Activated CD8-positive, alpha-beta T cell treated with anti-CD3 and anti-CD28 coated beads, Interleukin-2, amount 10 ng/mL, durations not matched to agents 7 days and 5 days (primary cell): Measurements from ENCODE around the gene MCM3AP. TPM values are rescaled to one million over a fixed set of nuclear protein-coding genes. Genes with fewer than 3 reads are reported as not detected.

Experiments used
- ATAC-seq: fragments of 150-1000 bp; cut with Tn5 transposase; one replicate; pipeline ENCODE4 v1.10.0; 2021; ENCODE audit warnings: moderate library complexity
- CTCF ChIA-PET: fragments of 350-600 bp; sonication (Branson Sonifier 250); formaldehyde crosslinking; loops from one replicate; lab custom pipeline; 2021; ENCODE audit warnings: antibody characterized with exemption; lab: Charles Lee
- POLR2A ChIA-PET: fragments of 350-600 bp; sonication (Branson Sonifier 250); formaldehyde crosslinking; loops from one replicate; lab custom pipeline; 2021; ENCODE audit warnings: antibody characterized with exemption; lab: Charles Lee
- DNase-seq: peaks from one replicate; pipeline ENCODE4 v3.0.0-alpha.2; 2020
- H3K27ac Mint-ChIP-seq: one replicate; pipeline ENCODE4 v1.8.0; 2021; ENCODE audit warnings: mild to moderate bottlenecking, mixed read lengths
- H3K27me3 Mint-ChIP-seq: one replicate; pipeline ENCODE4 v1.8.0; 2021; ENCODE audit warnings: low read depth, mixed read lengths
- H3K36me3 Mint-ChIP-seq: one replicate; pipeline ENCODE4 v1.8.0; 2021; ENCODE audit warnings: low read depth, mixed read lengths
- H3K4me1 Mint-ChIP-seq: one replicate; pipeline ENCODE4 v1.8.0; 2021; ENCODE audit warnings: low read depth, mixed read lengths
- H3K4me3 Mint-ChIP-seq: one replicate; pipeline ENCODE4 v1.8.0; 2021; ENCODE audit warnings: mild to moderate bottlenecking, mixed read lengths
- H3K9me3 Mint-ChIP-seq: one replicate; pipeline ENCODE4 v1.8.0; 2022; ENCODE audit warnings: mixed read lengths; ENCODE audit not compliant: insufficient read depth
- total RNA-seq, 2 experiments: library from RNA; stranded (reverse); gene quantifications; one replicate each; pipeline ENCODE4 v1.2.3, GENCODE V29; 2021

MCM3AP gene
- total RNA-seq, 2 experiments from 2014 or later: 106 to 113 TPM

DNA sequence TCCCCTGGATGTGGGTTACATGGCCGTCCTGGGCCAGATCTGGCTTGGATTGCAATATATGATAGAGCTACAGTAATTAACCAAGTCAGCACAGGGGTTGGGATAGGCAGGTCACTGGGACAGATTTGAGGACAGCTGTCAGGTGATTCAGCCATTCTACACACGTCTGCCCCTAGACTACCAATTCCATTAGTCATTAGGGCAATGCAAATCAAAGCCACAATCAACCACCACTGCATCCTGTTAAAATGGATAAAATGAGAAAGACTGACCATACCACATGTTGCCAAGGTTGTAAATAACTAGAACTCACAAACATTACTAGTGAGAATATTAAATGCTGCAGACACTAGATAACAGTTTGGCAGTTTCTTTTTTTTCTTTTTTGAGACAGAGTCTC is 22.2 kb upstream of the MCM3AP start:
- CTCF ChIA-PET: no interaction called here
- no peaks in the 10 kb centered on the region for H3K4me1 Mint-ChIP-seq
- no peaks in the 10 kb centered on the region for H3K27me3 Mint-ChIP-seq
- POLR2A ChIA-PET: interaction anchor here (1.0 kb wide), 1 partner anchor 10 kb away, joined by 3 read pairs; no protein-coding TSS in a partner anchor
- ATAC-seq: no peak
- DNase-seq: no peak
- no peaks in the 10 kb centered on the region for H3K9me3 Mint-ChIP-seq
- peaks cover 51% of the 10 kb centered on the region for H3K36me3 Mint-ChIP-seq
- no peak overlapping the region for H3K27ac Mint-ChIP-seq
- no peak overlapping the region for H3K4me3 Mint-ChIP-seq

GRCh38 chr21:46304955-46305354 is 19.5 kb upstream of the MCM3AP start:
- Mint-ChIP-seq H3K36me3 (peaks cover 54% of the 10 kb centered on the region), H3K9me3 (no peaks in the 10 kb centered on the region), H3K27me3 (no peaks in the 10 kb centered on the region), H3K4me3 (no peak overlapping the region), H3K27ac (no peak overlapping the region), H3K4me1 (no peaks in the 10 kb centered on the region)
- no peak for ATAC-seq
- DNase-seq: no peak
- ChIA-PET CTCF (no interaction called here), POLR2A (no interaction called here)

GRCh38 chr21:46304437-46304836 is 19.0 kb upstream of the MCM3AP start:
- Mint-ChIP-seq H3K27ac (no peak overlapping the region), H3K27me3 (no peaks in the 10 kb centered on the region), H3K4me3 (no peak overlapping the region), H3K36me3 (peaks cover 57% of the 10 kb centered on the region), H3K4me1 (no peaks in the 10 kb centered on the region), H3K9me3 (no peaks in the 10 kb centered on the region)
- no peak for DNase-seq
- POLR2A ChIA-PET: no interaction called here
- no peak for ATAC-seq
- CTCF ChIA-PET: no interaction called here

GRCh38 chr21:46301759-46302158 is 16.3 kb upstream of the MCM3AP start:
- ChIA-PET POLR2A (no interaction called here), CTCF (no interaction called here)
- ATAC-seq: no peak

GRCh38 chr21:46299167-46299566 is 13.8 kb upstream of the MCM3AP start:
- H3K4me3 Mint-ChIP-seq: no peak overlapping the region
- DNase-seq (no peak), ATAC-seq (no peak)
- POLR2A ChIA-PET: no interaction called here
- peaks cover 42% of the 10 kb centered on the region for H3K36me3 Mint-ChIP-seq
- no peaks in the 10 kb centered on the region for H3K9me3 Mint-ChIP-seq
- H3K27me3 Mint-ChIP-seq: no peaks in the 10 kb centered on the region
- CTCF ChIA-PET: no interaction called here
- H3K4me1 Mint-ChIP-seq: peaks cover 21% of the 10 kb centered on the region
- H3K27ac Mint-ChIP-seq: no peak overlapping the region

More at GRCh38 chr21:46301759-46302158, 16.3 kb upstream of the MCM3AP start:
- H3K9me3 Mint-ChIP-seq: no peaks in the 10 kb centered on the region
- peaks cover 50% of the 10 kb centered on the region for H3K36me3 Mint-ChIP-seq
- H3K4me3 Mint-ChIP-seq: no peak overlapping the region
- peaks cover 4% of the 10 kb centered on the region for H3K4me1 Mint-ChIP-seq
- no peaks in the 10 kb centered on the region for H3K27me3 Mint-ChIP-seq
- H3K27ac Mint-ChIP-seq: no peak overlapping the region
- no peak for DNase-seq

DNA sequence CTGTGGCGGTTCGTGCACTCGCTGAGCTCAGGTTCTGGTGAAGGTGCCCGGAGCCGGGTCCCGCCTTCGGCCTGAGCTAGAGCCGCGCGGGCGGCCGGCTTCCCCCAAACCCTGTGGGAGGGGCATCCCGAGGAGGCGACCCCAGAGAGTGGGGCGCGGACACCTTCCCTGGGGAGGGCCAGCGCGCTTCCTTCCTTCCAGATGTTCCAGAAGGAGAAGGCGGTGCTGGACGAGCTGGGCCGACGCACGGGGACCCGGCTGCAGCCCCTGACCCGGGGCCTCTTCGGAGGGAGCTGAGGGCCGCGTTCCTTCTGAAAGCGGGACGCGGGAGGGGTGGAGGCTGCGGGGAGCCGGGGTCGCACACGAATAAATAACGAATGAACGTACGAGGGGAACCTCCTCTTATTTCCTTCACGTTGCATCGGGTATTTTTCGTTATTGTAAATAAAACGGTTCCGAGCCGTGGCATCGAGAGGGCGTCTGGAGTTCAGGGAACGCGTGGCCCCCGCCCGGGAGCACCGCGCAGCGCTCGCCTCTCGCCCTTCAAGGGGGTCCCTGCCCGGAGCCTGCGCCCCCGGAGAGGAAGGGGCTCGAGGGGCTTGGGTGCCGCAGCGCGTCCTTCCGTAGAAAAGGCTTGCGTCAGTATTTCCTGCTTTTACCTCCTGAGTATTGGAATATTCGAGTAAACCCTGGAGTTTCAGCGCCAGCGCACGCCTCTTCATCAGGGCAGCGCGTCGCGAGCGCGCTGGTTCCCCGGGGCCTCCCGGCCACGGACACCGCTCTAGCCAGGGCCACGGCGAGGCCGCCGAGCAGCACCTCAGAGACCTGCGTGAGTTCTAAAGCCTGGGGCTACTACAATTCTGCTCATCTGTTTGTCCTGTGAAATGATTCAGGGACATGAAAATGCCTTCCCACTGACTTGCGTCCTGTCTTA is 12.2 kb upstream of the MCM3AP start:
- peak; percentile 14 for ATAC-seq
- Mint-ChIP-seq H3K9me3 (no peaks in the 10 kb centered on the region), H3K36me3 (peaks cover 36% of the 10 kb centered on the region), H3K27me3 (no peaks in the 10 kb centered on the region), H3K27ac (peak overlapping the region; percentile 56), H3K4me1 (peaks cover 21% of the 10 kb centered on the region), H3K4me3 (peak overlapping the region; percentile 40)
- ChIA-PET CTCF (no interaction called here), POLR2A (interaction anchor here (0.5 to 2.2 kb wide), 6 partner anchors 10 to 1959 kb away, joined by 3 to 7 read pairs (median 3); no protein-coding TSS in a partner anchor)
- DNase-seq: no peak

DNA sequence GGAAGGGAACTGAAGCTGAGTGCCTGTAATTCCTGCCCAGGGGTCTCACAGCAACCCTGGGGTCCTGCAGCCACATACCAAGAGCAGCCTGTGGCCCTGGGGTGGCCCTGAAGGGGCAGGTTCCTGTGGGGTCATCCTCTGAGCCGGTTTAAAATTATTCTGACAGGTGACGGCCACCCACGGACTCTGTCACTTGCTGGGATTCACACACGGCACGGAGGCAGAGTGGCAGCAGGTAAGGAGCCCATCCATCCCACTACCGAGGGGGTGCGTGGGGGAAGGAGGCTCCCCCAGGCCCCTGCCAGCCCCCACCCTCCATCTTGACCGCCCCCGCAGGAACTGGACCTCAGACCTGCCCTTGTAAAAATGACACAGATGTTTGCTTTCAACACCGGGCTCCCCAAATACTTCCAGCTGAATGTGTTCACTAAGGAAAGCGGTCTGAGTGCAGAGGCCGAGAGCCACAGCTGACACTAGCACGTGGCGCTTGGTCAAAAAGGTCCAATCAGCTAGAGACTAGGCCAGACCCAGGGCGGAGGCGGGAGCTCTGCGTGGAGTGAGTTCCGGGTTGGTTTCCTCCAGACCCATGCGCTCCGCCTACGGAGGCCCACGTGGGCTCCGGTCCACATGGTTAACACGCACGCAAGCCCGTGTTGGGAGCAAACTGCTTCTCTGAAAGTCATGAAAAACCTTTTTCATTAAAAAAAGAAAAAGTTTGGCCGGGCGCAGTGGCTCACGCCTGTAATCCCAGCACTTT is 10.8 kb upstream of the MCM3AP start:
- ChIA-PET POLR2A (interaction anchor here (0.7 to 2.2 kb wide), 4 partner anchors 10 to 27 kb away, joined by 3 to 7 read pairs (median 4); partner anchors contain the start of genes MCM3AP and YBEY), CTCF (no interaction called here)
- Mint-ChIP-seq H3K27me3 (no peaks in the 10 kb centered on the region), H3K27ac (peak overlapping the region; percentile 78), H3K9me3 (no peaks in the 10 kb centered on the region), H3K36me3 (peaks cover 41% of the 10 kb centered on the region), H3K4me3 (peak overlapping the region; percentile 42), H3K4me1 (peaks cover 28% of the 10 kb centered on the region)
- DNase-seq (peak; percentile 72), ATAC-seq (peak; percentile 82)

DNA sequence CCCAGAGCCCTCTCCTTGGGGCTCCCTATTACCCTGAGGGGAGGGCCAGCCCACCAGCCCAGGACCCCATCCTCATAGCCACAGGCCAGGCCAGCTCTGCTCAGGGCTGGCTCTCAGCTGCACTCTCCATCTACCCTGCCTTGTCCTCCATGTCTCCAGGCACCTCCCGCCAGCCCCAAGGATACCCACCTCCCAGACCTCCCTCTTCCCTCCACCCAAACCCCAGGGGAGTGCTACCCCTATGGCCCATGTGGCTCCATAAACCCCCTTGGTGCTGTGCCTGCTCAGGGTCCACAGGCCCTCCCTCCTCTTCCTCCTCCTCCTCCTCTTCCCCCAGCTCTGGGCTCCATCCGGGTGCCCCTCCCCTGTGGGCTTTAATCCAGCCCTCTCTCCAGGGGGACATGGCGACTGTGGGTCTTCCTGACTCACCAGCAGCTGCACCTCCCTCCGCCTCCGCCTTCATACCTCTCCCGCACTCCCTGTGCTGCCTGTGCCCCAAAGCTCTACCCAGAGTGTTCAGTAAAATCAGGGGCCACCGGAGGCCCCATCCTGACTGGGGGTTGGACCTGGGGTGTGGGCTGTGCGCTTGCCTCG is 9.9 kb upstream of the MCM3AP start:
- CTCF ChIA-PET: no interaction called here
- ATAC-seq (peak; percentile 27), DNase-seq (no peak)
- H3K27ac Mint-ChIP-seq: peak overlapping the region; percentile 70
- no peaks in the 10 kb centered on the region for H3K9me3 Mint-ChIP-seq
- peaks cover 37% of the 10 kb centered on the region for H3K36me3 Mint-ChIP-seq
- H3K27me3 Mint-ChIP-seq: no peaks in the 10 kb centered on the region
- POLR2A ChIA-PET: no interaction called here
- H3K4me1 Mint-ChIP-seq: peaks cover 34% of the 10 kb centered on the region
- H3K4me3 Mint-ChIP-seq: no peak overlapping the region

DNA sequence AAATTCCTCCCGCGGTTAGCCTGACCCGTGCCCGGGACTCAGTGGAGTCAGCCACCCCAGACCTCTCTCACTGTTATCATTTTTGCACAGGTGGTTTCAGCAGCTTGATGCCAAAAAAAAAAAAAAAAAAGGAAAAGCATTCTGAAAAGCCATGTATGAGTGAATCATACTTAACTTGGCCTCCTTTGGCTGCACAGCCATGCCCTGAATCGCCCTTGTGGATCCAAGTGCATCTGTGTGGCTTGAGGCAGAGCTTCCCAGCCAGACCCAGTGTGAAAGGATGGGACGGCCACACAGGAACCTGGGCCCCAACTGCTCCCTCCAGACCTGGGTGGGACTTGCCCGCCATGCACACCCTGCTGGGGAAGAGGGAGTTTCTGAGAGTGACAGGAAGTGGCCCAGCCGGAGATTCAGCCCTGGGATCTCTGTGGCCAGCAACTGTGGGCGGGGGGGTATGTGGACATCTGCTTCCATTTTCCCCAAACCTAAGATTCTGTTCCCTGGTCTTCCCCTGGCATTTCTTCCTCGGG is 9.3 kb upstream of the MCM3AP start:
- DNase-seq (peak; percentile 27), ATAC-seq (peak; percentile 30)
- ChIA-PET CTCF (no interaction called here), POLR2A (interaction anchor here (0.5 kb wide), 1 partner anchor 28 kb away, joined by 3 read pairs; no protein-coding TSS in a partner anchor)
- peak overlapping the region; percentile 70 for H3K27ac Mint-ChIP-seq
- H3K9me3 Mint-ChIP-seq: no peaks in the 10 kb centered on the region
- peaks cover 33% of the 10 kb centered on the region for H3K36me3 Mint-ChIP-seq
- H3K27me3 Mint-ChIP-seq: no peaks in the 10 kb centered on the region
- H3K4me3 Mint-ChIP-seq: no peak overlapping the region
- H3K4me1 Mint-ChIP-seq: peaks cover 36% of the 10 kb centered on the region

DNA sequence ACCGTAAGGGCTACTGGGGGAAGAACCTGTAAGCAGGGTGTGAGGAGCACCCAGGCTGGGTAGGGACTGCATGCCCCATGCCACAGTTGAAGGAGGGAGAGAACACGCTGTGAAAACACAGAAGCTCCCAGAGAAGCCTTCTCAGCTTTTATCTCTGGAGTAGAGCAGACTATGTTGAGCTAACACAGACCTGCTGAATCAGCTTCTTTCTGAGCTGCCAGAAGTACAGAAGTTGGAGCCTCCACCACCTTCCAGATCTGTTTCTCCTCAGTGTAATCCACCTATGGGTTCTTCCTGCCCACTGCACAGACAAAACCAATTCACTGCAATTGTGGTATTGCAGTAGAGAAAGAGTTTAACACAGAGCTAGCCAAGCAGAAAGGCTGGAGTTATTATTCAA is 6.2 kb upstream of the MCM3AP start:
- no peak for DNase-seq
- Mint-ChIP-seq H3K27me3 (no peaks in the 10 kb centered on the region), H3K4me1 (peaks cover 50% of the 10 kb centered on the region), H3K9me3 (no peaks in the 10 kb centered on the region), H3K4me3 (no peak overlapping the region), H3K27ac (peak overlapping the region; percentile 49), H3K36me3 (peaks cover 32% of the 10 kb centered on the region)
- ChIA-PET POLR2A (no interaction called here), CTCF (no interaction called here)
- no peak for ATAC-seq

- Mint-ChIP-seq H3K9me3 (no peaks in the 10 kb centered on the region), H3K36me3 (peaks cover 36% of the 10 kb centered on the region), H3K27me3 (no peaks in the 10 kb centered on the region), H3K4me3 (no peak overlapping the region), H3K27ac (no peak overlapping the region), H3K4me1 (peaks cover 42% of the 10 kb centered on the region)
- no peak for DNase-seq
- ATAC-seq: no peak
- ChIA-PET POLR2A (no interaction called here), CTCF (no interaction called here)
Observed at GRCh38 chr21:46289655-46290179, 4.3 kb upstream of the MCM3AP start.
